ENCODE measurements around the gene MUS81. TPM values are rescaled to one million over a fixed set of nuclear protein-coding genes. Genes with fewer than 3 reads are reported as not detected.

MUS81 gene
- total and polyA plus RNA-seq, 2 of the 13 experiments (the other 11 are each of a cell fraction or from before 2014, with no cell fraction given) = 25.6 to 30.2 TPM

DNA sequence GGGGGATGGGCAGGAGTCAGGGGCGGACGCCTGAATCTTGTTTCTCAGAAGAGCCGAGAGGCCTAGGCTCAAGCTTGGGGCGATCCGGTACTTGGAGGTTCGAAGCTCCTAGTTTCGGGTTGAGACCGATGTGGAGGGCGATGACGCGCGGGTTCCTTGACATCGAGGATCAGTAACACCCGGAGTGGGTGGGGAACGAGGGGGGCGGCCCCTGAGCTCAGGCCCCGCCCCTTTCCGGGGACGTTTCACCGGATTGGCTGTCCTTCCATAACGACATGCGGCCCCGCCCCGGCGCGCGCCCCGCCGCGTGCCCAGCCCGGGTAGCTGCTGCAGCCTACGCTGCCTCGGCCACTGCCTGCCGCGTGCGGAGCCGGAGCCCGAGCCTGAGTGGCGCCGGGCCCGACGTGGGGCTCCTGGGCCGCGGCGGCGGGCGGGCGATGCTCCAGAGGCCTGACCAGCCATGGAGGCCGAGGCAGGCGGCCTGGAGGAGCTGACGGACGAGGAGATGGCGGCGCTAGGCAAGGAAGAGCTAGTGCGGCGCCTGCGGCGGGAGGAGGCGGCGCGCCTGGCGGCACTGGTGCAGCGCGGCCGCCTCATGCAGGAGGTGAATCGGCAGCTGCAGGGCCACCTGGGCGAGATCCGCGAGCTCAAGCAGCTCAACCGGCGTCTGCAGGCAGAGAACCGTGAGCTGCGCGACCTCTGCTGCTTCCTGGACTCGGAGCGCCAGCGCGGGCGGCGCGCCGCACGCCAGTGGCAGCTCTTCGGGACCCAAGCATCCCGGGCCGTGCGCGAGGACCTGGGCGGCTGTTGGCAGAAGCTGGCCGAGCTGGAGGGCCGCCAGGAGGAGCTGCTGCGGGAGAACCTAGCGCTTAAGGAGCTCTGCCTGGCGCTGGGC is 30.3 kb downstream of the MUS81 start, which contains the start of gene CCDC85B (continued):
- TF ChIP-seq TGIF2 (CRISPR knock-in tag; IDR thresholded peaks at IDR 0.05) (no peak; the same call in 1 of the 2 replicates), ZNF274 (CRISPR knock-in tag; IDR thresholded peaks at IDR 0.05) (no peak; the same call in none of the 2 replicates), ZNF44 (CRISPR knock-in tag; IDR thresholded peaks at IDR 0.05) (no peak), MEIS1 (CRISPR knock-in tag; IDR thresholded peaks at IDR 0.05; ENCODE audit: borderline replicate concordance) (no peak; the same call in 1 of the 2 replicates), ZFP1 (CRISPR knock-in tag; IDR thresholded peaks at IDR 0.05) (no peak), PPARG (CRISPR knock-in tag; conservative IDR thresholded peaks at IDR 0.05) (no peak), ZNF788 (CRISPR knock-in tag; IDR thresholded peaks at IDR 0.05; ENCODE audit: borderline replicate concordance) (peak; percentile 26; the same call in 1 of the 2 replicates), ZNF75D (CRISPR knock-in tag; IDR thresholded peaks at IDR 0.05; ENCODE audit: borderline replicate concordance) (no peak), ZNF644 (CRISPR knock-in tag; IDR thresholded peaks at IDR 0.05; ENCODE audit: low read depth) (no peak), PHF8 (CRISPR knock-in tag; IDR thresholded peaks at IDR 0.05) (peak; percentile 67), ZNF124 (CRISPR knock-in tag; IDR thresholded peaks at IDR 0.05) (peak; percentile 47; the same call in 1 of the 2 replicates), TMF1 (CRISPR knock-in tag; IDR thresholded peaks at IDR 0.05; ENCODE audit: low read depth) (peak; percentile 97)
- TF ChIP-seq, protein P1, sequence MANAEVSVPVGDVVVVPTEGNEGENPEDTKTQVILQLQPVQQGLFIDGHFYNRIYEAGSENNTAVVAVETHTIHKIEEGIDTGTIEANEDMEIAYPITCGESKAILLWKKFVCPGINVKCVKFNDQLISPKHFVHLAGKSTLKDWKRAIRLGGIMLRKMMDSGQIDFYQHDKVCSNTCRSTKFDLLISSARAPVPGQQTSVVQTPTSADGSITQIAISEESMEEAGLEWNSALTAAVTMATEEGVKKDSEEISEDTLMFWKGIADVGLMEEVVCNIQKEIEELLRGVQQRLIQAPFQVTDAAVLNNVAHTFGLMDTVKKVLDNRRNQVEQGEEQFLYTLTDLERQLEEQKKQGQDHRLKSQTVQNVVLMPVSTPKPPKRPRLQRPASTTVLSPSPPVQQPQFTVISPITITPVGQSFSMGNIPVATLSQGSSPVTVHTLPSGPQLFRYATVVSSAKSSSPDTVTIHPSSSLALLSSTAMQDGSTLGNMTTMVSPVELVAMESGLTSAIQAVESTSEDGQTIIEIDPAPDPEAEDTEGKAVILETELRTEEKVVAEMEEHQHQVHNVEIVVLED (CRISPR knock-in tag; IDR thresholded peaks at IDR 0.05; ENCODE audit: borderline replicate concordance) = no peak
- TF ChIP-seq, protein P2, sequence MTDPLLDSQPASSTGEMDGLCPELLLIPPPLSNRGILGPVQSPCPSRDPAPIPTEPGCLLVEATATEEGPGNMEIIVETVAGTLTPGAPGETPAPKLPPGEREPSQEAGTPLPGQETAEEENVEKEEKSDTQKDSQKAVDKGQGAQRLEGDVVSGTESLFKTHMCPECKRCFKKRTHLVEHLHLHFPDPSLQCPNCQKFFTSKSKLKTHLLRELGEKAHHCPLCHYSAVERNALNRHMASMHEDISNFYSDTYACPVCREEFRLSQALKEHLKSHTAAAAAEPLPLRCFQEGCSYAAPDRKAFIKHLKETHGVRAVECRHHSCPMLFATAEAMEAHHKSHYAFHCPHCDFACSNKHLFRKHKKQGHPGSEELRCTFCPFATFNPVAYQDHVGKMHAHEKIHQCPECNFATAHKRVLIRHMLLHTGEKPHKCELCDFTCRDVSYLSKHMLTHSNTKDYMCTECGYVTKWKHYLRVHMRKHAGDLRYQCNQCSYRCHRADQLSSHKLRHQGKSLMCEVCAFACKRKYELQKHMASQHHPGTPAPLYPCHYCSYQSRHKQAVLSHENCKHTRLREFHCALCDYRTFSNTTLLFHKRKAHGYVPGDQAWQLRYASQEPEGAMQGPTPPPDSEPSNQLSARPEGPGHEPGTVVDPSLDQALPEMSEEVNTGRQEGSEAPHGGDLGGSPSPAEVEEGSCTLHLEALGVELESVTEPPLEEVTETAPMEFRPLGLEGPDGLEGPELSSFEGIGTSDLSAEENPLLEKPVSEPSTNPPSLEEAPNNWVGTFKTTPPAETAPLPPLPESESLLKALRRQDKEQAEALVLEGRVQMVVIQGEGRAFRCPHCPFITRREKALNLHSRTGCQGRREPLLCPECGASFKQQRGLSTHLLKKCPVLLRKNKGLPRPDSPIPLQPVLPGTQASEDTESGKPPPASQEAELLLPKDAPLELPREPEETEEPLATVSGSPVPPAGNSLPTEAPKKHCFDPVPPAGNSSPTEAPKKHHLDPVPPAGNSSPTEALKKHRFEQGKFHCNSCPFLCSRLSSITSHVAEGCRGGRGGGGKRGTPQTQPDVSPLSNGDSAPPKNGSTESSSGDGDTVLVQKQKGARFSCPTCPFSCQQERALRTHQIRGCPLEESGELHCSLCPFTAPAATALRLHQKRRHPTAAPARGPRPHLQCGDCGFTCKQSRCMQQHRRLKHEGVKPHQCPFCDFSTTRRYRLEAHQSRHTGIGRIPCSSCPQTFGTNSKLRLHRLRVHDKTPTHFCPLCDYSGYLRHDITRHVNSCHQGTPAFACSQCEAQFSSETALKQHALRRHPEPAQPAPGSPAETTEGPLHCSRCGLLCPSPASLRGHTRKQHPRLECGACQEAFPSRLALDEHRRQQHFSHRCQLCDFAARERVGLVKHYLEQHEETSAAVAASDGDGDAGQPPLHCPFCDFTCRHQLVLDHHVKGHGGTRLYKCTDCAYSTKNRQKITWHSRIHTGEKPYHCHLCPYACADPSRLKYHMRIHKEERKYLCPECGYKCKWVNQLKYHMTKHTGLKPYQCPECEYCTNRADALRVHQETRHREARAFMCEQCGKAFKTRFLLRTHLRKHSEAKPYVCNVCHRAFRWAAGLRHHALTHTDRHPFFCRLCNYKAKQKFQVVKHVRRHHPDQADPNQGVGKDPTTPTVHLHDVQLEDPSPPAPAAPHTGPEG (CRISPR knock-in tag; IDR thresholded peaks at IDR 0.05) = peak; percentile 83
- TF ChIP-seq, protein P3, sequence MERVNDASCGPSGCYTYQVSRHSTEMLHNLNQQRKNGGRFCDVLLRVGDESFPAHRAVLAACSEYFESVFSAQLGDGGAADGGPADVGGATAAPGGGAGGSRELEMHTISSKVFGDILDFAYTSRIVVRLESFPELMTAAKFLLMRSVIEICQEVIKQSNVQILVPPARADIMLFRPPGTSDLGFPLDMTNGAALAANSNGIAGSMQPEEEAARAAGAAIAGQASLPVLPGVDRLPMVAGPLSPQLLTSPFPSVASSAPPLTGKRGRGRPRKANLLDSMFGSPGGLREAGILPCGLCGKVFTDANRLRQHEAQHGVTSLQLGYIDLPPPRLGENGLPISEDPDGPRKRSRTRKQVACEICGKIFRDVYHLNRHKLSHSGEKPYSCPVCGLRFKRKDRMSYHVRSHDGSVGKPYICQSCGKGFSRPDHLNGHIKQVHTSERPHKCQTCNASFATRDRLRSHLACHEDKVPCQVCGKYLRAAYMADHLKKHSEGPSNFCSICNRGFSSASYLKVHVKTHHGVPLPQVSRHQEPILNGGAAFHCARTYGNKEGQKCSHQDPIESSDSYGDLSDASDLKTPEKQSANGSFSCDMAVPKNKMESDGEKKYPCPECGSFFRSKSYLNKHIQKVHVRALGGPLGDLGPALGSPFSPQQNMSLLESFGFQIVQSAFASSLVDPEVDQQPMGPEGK (CRISPR knock-in tag; IDR thresholded peaks at IDR 0.05) = no peak; the same call in 1 of the 2 replicates
- TF ChIP-seq, protein P4, sequence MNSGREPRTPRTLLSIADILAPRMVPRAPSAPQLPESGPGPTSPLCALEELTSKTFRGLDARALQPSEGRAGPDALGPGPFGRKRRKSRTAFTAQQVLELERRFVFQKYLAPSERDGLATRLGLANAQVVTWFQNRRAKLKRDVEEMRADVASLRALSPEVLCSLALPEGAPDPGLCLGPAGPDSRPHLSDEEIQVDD (CRISPR knock-in tag; IDR thresholded peaks at IDR 0.05; ENCODE audit: borderline replicate concordance) = no peak; the same call in 1 of the 2 replicates
- TF ChIP-seq, protein P5, sequence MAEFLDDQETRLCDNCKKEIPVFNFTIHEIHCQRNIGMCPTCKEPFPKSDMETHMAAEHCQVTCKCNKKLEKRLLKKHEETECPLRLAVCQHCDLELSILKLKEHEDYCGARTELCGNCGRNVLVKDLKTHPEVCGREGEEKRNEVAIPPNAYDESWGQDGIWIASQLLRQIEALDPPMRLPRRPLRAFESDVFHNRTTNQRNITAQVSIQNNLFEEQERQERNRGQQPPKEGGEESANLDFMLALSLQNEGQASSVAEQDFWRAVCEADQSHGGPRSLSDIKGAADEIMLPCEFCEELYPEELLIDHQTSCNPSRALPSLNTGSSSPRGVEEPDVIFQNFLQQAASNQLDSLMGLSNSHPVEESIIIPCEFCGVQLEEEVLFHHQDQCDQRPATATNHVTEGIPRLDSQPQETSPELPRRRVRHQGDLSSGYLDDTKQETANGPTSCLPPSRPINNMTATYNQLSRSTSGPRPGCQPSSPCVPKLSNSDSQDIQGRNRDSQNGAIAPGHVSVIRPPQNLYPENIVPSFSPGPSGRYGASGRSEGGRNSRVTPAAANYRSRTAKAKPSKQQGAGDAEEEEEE (CRISPR knock-in tag; IDR thresholded peaks at IDR 0.05; ENCODE audit: borderline replicate concordance) = no peak

Measured in HepG2 (cell line).